LNCaP clone FGC (cell line): ENCODE measurements around the gene SPATA9.
"Not testable (repeated sequence)": the region's sequence is repeated elsewhere in the genome, so short reads cannot be mapped to it uniquely, and the experiment has no call there.

Experiments used
- DNase-seq: peaks from one replicate; pipeline ENCODE4 v3.0.0-alpha.2; 2011; ENCODE audit warnings: low read depth
- H3K4me3 ChIP-seq: 2 replicates; pipeline ENCODE4 v1.5.1; 2011; ENCODE audit warnings: mild to moderate bottlenecking, low read depth, low read length, control low read depth
- TF ChIP-seq, protein P1 (sequence below): IDR thresholded peaks from 2 replicates; pipeline ENCODE4 v1.5.1; 2012; ENCODE audit warnings: mild to moderate bottlenecking; ENCODE audit not compliant: control insufficient read depth, insufficient read depth; ENCODE audit errors: extremely low read depth

Gene SPATA9

DNA sequence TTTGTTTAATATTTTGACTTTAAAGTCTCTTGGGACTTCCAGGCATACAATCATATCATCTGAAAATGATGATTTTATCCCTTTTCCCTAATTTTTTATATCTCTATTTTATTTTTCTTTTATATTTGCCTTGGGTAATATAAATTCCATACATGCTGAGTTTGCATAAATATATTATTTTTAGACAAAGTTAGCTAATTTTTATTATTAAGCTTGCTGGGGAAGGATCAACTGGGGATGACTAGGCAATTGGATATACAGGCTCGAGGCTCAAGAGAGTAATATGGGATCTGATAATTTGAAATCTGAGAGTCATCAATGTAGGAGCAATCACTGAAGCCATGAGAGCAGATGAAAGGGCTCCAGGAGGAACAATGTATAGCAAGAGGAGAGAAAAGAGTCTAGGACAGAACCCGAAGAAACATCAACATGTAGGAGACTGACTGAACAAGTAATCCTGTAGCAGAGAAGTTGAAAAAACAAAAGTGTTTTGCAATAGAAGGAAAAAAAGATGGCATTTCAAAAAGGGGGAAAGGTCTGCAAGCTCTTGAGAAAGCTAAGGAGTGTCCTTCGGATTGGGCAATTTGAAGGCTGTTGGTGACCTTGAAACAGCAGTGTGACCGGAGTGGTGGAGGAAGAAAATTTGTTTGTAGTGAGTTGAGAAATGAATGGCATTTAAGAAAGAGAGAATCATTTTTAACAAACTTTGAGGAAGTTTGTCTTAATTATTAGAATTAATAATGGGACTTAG lies 31.3 kb upstream of the SPATA9 start:
- DNase-seq: no peak
- H3K4me3 ChIP-seq: no peak overlapping the region
- TF ChIP-seq, protein P1, sequence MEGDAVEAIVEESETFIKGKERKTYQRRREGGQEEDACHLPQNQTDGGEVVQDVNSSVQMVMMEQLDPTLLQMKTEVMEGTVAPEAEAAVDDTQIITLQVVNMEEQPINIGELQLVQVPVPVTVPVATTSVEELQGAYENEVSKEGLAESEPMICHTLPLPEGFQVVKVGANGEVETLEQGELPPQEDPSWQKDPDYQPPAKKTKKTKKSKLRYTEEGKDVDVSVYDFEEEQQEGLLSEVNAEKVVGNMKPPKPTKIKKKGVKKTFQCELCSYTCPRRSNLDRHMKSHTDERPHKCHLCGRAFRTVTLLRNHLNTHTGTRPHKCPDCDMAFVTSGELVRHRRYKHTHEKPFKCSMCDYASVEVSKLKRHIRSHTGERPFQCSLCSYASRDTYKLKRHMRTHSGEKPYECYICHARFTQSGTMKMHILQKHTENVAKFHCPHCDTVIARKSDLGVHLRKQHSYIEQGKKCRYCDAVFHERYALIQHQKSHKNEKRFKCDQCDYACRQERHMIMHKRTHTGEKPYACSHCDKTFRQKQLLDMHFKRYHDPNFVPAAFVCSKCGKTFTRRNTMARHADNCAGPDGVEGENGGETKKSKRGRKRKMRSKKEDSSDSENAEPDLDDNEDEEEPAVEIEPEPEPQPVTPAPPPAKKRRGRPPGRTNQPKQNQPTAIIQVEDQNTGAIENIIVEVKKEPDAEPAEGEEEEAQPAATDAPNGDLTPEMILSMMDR: no peak

DNA sequence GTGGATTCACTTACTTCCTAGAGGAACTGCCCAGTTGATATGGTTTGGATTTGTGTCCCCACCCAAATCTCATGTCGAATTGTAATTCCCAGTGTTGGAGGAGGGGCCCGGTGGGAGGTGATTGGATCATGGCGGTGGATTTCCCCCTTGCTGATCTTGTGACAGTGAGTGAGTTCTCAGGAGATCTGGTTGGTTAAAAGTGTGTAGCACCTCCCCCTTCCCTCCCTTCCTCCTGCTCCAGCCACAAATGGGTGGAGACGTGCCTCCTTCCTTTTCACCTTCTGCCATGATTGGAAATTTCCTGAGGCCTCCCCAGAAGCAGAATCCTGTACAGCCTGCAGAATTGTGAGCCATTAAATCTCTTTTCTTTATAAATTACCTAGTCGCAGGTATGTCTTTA lies 30.5 kb upstream of the SPATA9 start:
- not testable (repeated sequence) for H3K4me3 ChIP-seq

DNA sequence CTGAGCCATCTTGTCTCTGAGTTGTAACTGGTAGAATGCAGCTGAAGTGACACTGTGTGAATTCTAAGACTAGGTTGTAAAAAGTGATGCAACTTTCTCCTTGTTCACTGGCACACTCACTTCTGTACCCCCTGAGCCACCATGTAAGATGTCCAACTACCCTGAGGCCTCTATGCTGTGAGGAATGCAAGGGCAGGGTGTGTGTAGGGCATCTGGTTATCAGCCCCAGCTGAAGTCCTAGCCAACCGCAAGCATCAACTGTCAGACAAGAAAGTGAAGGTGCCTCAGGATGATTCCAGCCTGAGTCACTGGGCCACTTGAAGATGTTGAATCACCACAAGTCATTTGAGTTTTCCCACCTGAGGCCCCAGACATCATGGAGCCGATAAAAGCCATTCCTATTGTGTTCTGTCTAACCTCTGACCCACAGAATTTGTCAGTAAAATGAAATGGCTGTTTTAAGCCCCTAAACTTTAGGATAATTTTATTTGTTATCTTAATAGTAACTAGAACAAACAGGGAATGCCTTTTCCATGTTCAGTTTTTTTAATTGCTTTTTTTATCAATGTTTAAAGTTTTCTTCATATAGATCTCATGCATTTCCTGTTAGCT lies 29.7 kb upstream of the SPATA9 start:
- H3K4me3 ChIP-seq: no peak overlapping the region
- DNase-seq: no peak

More for the DNA sequence above, 30.5 kb upstream of the SPATA9 start:
- DNase-seq: not testable (repeated sequence)

DNA sequence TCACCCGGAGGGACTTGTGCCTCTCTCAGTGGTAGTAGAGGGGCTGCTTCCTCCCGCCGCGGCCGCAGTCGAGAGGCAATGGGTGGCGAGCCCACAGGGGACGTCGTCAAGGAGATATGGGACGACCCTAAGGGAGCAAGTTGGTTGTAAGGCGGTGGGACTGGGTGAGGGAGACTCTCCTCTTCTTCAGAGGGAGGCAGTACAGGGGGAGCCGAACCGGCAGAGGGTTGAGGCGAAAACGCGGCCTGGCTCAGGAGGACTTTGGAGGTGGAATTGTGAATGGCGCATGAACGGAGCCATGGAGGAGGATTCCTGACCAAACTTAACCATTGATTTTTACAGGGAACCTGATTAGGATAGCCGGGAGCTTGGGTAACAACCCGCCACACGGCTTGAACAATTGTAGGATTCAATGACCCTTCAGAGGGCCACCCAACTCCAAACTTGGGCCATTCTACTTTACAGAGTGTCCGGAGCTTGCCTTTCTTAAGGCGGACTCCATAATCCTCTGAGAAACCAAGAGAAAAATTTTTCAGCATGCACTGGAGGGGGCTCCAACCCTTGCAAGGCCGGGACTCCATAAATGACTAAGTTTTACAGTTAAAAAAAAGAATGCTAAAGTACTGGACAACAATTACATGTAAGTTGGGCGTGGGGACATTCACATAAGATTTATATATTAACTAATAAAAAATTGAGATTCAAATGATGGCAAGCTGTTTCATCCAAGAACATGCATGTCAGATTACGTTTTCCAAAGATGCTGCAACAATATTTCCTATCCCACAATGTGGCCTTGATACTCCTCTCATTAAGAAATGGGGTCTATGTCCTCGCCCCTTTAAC lies 28.9 kb upstream of the SPATA9 start:
- TF ChIP-seq, protein P1: no peak
- no peak overlapping the region for H3K4me3 ChIP-seq
- no peak for DNase-seq

More for the DNA sequence above, 29.7 kb upstream of the SPATA9 start:
- TF ChIP-seq, protein P1: no peak

DNA sequence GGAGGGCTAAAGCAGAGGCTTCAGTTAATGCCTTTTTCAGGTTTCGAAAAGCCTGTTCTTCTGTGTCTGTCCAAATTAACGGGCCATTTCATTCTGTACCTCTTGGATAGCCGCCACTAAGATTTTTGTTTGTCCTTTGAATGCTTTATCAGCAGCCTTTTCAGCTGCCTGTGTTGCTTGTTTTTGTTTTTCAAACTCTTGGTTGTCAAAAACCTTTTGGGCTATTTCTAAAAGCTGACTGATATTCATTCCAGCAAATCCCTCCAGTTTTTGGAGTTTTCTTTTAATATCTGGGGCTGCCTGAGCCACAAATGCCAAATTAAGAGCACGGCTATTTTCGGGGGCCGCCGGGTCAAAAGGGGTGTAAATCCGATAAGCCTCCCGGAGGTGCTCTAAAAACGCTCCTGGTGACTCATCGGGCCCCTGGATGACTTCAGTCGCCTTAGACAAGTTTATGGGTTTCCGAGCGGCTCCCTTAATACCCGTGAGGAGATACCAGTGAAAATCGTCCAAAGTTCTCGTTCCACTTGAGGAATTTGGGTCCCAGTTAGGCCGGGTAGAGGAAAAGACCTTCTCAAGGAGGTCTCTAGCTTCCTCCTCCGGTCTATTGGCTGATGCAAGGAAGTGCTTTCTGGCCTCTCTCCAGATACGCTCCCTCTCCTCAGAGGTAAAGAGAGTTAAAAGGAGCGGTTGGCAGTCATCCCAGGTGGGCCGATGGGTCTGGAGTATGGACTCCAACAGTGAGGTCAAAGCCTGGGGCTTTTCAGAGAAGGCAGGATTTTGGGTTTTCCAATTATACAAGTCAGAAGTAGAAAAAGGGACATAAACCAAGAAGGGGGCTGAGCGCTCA lies 28.1 kb upstream of the SPATA9 start:
- DNase-seq, H3K4me3 ChIP-seq: not testable (repeated sequence)

DNA sequence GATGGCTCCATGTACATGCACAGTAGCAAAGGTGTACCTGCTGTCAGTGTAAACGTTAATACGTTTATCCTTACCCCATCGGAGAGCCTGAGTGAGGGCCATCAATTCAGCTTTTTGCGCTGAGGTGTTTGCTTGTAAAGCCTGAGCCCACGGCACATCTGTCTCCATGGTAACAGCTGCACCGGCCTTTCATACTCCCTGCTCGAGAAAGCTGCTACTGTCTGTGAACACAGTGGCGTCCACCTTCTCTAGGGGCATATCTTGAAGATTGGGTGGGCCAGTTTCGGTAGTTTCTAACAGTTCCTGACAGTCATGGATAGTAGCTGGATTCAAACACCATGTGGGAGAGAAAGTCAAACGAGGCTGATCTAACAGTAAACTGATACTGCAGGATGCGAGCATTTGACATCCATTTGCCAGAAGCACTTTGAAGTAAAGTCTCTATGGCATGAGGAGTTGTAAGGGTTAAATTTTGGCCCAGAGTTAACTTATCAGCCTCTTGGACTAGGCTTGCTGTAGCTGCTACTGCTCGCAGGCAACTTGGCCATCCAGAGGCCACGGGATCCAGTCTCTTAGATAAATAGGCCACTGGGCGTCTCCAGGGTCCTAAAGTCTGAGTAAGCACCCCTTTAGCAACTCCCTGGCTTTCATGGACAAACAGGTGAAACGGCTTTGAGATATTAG lies 27.3 kb upstream of the SPATA9 start:
- DNase-seq: no peak
- H3K4me3 ChIP-seq: no peak overlapping the region
- TF ChIP-seq, protein P1: no peak

DNA sequence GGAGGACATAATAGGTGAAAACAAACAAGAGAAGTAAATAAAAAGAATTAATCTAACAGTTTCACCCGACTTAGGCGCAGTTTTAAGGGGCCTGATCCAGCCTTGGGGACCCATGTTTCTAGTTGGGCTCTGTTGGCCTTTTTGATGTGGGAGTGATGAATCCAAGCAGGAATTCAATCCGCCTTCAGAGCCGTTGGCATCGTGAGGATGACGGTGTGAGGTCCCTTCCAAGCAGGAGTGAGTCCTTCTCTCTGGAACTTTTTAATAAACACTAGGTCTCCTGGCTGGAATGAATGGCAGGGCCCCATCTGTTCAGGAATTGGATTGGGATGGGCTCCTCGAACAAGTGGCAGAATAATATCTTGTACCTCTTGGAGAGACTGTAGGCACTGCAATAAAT lies 26.1 kb upstream of the SPATA9 start:
- TF ChIP-seq, protein P1: no peak
- no peak overlapping the region for H3K4me3 ChIP-seq
- DNase-seq: no peak

DNA sequence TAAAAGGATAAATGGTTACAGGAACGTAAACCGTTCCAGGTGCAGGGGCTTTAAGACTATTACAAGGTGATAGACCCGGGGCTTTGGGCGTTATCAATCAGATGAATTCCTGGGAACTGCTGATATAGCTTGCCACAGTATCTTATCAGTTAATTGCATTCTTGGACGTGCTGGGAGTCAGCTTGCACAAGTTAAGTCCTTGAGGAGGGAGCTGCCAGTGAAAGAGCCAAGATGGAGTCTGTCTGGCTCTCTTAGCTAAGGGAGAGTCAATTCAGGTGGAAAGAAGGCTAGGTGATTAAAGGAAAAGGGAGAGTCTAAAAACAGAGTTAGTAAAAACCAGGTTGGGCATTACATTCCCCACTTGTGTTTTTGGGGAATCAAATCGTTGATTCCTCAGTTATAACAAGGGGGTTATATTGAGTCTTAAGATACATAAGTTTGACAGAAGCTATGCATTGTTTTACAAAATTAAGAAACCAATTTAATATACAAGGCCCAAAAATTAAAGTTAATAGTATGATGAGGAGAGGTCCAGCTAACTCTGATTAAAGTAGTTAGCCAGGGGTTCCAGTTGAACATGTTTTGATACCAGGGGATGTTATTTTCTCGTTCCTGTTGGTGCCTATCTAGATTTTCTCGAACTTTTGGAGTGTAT lies 24.9 kb upstream of the SPATA9 start:
- not testable (repeated sequence) for DNase-seq

More for the DNA sequence above, 24.9 kb upstream of the SPATA9 start:
- not testable (repeated sequence) for H3K4me3 ChIP-seq
